ENCODE results near the gene ROR2.
"Not testable (repeated sequence)": the region's sequence is repeated elsewhere in the genome, so short reads cannot be mapped to it uniquely, and the experiment has no call there.

The ROR2 gene

DNA sequence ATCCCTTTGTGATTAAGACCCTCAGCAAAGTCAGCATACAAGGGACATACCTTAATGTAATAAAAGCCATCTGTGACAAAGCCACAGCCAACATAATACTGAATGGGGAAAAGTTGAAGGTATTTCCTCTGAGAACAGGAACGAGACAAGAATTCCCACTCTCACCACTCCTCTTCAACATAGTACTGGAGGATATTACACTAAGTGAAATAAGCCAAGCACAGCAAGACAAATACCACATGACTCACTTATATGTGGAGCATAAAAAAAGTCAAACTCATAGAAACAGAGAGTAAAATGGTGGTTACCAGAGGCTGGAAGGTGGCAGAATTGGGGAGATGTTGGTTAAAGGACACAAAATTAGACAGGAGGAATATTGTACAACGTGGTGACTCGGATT, 408.3 kb downstream of the ROR2 start:
- DNase-seq: no peak

DNA sequence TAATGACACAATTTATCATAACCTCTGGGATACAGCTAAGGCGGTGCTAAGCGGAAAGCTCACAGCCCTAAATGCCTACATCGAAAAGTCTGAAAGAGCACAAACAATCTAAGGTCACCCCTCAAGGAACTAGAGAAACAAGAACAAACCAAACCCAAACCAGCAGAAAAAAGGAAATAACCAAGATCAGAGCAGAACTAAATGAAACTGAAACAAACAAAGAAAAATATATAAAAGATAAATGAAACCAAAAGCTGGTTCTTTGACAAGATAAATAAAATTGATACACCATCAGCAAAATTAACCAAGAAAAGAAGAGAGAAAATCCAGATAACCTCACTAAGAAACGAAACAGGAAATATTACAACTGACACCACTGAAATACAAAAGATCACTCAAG, 409.5 kb downstream of the ROR2 start:
- not testable (repeated sequence) for DNase-seq

- DNase-seq: no peak
Measured at GRCh38 chr9:91536211-91536691, 413.8 kb downstream of the ROR2 start.

GRCh38 chr9:91534374-91534773, 415.7 kb downstream of the ROR2 start:
- no peak for DNase-seq

GRCh38 chr9:91533382-91533781, 416.6 kb downstream of the ROR2 start:
- DNase-seq: no peak

GRCh38 chr9:91532325-91532724, 417.7 kb downstream of the ROR2 start:
- no peak for DNase-seq

DNA sequence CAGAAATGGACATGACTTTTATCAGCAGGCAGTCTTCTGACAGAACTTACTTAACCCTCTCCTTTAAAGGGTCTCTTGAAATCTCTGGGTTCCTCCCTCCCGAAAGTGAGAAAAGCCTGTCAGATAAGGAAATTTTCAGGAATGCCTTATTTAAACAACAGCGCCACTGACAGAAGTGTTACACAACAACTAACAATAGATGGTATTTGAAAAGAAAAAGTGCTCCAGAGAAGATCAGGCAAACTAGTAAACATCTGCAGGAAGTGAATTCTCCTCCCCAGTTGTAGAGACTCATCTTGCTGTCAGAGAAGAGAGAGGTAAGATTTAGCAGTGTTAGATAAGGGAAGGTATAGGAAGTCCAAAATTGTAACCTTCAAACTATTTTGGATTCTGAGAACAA, 419.2 kb downstream of the ROR2 start:
- DNase-seq: no peak

DNA sequence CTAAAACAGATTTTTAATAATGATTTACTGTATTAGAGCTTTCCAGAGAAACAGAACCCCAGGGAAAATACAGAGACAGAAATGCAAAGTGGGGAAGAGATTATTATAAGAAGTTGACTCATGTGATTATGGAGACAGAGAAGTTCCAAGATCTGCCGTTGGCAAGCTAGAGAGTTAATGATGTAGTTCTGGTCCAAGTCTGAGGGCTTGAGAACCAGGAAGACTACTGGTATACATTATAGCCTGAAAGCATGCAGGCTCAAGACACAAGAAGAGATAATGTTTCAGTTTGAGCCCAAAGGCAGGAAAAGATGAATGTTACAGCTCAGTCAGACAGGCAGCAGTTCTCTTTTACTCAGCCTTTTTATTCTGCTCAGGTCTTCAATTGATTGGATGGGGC, 427.5 kb downstream of the ROR2 start:
- DNase-seq: no peak

GRCh38 chr9:91519520-91520277, 430.3 kb downstream of the ROR2 start:
- no peak for DNase-seq

DNA sequence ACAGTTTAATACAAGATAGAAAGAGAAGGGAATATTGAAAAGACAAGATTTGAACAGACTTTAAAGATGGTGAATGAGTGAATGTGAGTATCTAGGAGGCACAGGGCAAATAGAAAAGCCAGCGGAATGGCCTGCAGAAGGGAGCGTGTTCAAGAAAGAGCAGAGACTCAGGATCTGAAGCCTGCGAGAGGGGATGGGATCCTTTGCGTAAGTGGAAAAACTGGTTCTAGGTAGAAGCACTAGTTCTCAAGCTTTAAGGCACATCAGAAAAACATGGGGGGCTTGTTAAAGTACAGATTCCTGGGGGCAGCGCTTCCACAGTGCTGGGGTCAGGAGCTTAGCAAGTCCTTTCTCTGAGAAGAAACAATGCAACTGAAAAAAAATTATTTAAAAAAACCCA, 431.6 kb downstream of the ROR2 start:
- DNase-seq: no peak

GRCh38 chr9:91517801-91518200, 432.2 kb downstream of the ROR2 start:
- DNase-seq: no peak

- DNase-seq: not testable (repeated sequence)
Measured at GRCh38 chr9:91517332-91517731, 432.7 kb downstream of the ROR2 start.

GRCh38 chr9:91516777-91517176, 433.3 kb downstream of the ROR2 start:
- no peak for DNase-seq

DNA sequence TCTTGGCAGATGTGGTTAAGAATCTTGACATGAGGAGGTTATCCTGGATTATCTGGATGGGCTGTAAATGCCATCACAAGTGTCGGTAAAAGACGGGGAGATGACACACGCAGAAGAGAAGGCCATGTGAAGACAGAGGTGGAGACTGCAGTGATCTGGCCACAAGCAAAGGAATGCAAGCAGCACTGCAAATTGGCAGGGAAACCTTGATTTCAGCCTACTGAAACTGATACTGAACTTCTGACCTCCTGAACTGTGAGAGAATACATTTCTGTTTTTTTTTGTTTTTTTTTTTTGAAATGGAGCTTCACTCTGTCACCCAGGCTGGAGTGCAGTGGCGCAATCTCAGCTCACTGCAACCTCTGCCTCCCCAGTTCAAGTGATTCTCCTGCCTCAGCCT, 433.9 kb downstream of the ROR2 start:
- DNase-seq: no peak

GRCh38 chr9:91515074-91515687, 434.8 kb downstream of the ROR2 start:
- DNase-seq: peak; percentile 6 to 7
